Activated CD8-positive, alpha-beta memory T cell treated with anti-CD3 and anti-CD28 coated beads for 1 hour (primary cell): ENCODE results near the gene DTNB.

Source experiments
- DNase-seq, 2 donors: peaks; one replicate each; pipeline ENCODE4 v3.0.0-alpha.2; 2020; ENCODE audit warnings: low read depth in 1 of 2; ENCODE audit errors: extremely low read depth in 1 of 2

DTNB gene

DNA sequence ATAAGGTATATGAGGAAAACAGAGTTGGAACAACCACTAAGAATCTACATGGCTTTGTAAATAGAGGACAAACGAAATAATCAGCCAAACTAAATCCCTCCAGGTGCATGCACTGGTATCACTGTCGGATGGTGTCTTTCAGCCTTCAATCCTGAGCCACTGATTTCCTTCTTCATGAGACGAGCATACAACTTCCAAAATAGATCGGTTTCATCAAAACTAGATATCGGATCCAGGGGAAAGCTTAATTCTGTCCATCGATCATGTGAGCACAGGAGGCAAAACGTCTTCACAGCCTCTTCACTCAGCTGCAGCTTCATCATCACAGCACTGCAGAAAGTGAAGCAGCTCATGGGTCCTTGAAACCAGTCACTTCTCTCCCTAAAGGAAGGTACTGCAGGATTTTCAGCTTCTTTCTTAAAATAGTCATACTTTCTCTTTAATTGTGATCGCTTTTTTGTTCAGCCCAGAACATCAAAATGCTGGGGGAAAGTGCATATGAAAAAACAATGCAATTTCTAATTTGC lies 80.5 kb downstream of the DTNB start:
- DNase-seq = no peak

DNA sequence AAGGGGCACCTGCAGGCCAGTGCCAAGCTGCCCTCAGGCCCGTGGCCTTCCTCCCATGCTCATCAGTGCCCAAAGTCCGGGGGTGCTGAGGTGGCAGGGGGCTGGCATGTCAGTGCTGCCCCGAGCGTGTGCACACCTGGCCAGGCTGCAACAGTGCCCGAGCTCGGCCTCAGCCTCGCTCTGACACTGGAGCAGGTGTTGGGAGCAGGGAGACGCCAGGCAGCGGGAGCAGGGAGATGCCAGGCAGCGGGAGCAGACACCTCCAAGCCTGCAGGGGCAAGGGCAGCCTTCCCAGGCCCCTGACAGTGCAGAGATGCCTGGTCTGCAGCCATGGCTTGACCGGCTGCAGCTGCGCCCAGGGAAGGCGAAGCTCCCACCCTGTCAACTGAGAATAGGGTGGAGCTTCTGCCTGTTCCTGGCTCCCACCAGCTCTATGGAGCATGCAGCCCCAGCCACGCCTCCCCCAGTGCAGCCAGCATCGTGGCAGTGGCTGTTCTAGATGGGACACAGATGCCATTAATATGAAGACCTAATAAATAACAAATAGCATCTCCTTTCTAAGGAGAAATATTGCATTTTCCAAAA lies 82.4 kb downstream of the DTNB start:
- no peak for DNase-seq

- DNase-seq = no peak
Measured at GRCh38 chr2:25589676-25590205, 83.6 kb downstream of the DTNB start.

- no peak for DNase-seq
Measured at GRCh38 chr2:25588576-25588975, 84.8 kb downstream of the DTNB start.

DNA sequence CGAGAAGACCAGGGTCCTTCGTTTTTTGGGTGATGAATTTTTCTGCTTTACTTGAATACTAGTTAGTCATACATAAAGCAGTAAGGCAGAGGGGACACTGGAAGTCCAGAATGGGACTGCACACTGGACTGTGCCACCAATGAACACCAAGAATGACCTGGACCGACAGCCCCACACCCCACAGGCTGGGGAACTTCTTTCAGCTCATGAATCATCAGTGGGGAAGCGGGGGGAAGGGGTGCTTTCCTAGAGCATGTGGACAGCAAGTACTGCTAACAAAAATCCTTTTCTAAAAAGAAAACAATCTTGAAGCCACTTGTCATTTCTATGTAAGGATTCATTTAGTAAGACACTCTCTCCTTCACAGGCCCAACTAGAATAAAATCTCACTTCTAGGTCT lies 86.0 kb downstream of the DTNB start:
- no peak for DNase-seq

GRCh38 chr2:25586726-25587144 lies 86.6 kb downstream of the DTNB start:
- DNase-seq = no peak

GRCh38 chr2:25585189-25585588 lies 88.2 kb downstream of the DTNB start:
- DNase-seq = no peak

GRCh38 chr2:25582077-25582830 lies 91.1 kb downstream of the DTNB start:
- no peak for DNase-seq

DNA sequence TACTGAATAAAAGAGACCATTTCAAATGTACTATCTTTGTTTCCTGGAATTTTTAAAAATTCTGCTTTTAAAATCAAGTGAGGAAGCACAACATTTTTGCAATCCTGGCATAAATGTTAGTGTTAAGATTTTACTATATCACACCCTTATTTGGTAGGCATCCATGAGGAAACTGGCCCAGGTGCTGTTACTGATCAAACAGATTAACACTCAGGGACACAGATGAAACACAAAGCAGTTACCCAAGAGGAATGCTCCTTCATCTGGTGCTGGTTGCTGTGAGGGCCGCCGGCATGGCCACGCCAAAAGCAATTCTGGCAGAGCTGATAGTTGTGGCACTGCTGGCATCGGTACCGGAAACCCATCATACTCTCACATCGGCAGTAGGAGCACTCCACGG lies 96.8 kb downstream of the DTNB start:
- no peak for DNase-seq

GRCh38 chr2:25572638-25573037 lies 100.7 kb downstream of the DTNB start:
- no peak for DNase-seq

- no peak for DNase-seq
Measured at GRCh38 chr2:25570161-25570845, 103.1 kb downstream of the DTNB start.

DNA sequence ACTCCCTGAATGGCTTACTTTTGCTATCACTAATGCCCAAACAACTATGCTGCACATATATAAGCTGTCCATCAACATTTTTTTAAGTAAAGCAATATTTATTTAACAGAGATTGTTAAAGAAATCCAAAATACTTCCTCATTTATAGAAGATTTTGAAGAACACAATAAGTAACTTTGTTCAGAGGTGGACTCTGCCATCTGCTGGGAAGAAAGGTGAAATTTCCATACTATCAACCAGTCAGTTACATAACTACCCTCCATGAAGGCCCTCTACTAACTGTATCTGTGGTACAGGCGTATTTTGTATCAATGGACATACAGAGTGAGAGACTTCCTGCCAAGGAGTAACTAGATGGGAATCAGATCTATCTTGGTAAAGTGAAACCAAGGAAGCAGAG lies 106.0 kb downstream of the DTNB start:
- DNase-seq = no peak

- no peak for DNase-seq
Measured at GRCh38 chr2:25566694-25567093, 106.7 kb downstream of the DTNB start.

- DNase-seq = no peak
Measured at GRCh38 chr2:25566094-25566493, 107.3 kb downstream of the DTNB start.

GRCh38 chr2:25561136-25561850 lies 112.1 kb downstream of the DTNB start:
- no peak for DNase-seq

- DNase-seq = no peak
Measured at GRCh38 chr2:25559148-25559547, 114.2 kb downstream of the DTNB start.

GRCh38 chr2:25558262-25558661 lies 115.1 kb downstream of the DTNB start:
- no peak for DNase-seq

DNA sequence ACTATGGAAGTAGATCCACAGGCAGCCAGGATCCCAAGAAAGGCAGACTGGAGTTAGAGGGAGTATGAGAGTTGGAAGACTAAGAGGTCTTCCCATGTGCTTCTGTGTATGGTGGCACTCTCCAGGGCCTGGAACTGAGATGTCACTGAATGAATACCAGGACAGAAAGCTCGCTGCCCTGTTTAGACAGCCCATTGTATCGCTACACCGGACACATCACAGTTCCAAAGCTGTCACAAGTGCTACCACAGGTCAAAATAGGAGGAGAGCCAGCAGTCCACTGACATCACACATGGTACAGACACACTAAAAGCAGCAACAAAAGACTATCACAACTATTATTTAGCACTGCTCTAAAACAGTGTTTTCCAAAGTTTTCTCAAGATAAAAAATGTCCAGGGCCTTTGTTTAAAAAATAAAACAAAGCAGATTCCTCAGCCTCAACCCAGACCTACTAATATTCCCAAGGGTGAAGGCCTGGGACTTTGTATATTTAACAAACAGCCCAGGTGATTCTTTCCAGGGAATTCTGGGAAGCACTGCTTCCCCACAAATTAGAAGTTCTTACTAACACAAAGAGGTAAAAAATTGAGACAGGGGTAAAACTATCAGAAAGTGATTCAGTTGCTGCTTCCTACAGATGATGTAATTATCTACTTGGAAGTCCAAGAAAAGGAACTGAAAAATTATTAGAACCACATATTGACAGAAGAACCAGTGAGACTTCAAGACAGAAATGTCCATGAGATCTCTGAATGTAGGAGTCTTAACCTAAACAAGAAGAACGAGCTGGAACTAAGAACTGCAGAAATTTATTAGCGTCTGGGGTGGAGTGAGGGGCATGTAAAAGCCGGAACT lies 116.0 kb downstream of the DTNB start:
- no peak for DNase-seq

GRCh38 chr2:25552318-25552717 lies 121.1 kb downstream of the DTNB start:
- no peak for DNase-seq

- DNase-seq = no peak
Measured at GRCh38 chr2:25551316-25551715, 122.1 kb downstream of the DTNB start.
